GM21528 (cell line): ENCODE data around the gene HLA-DQA1.

Experiments used
- ATAC-seq: cut with Tn5 transposase; IDR thresholded peaks from one replicate; pipeline ENCODE4 v1.9.1; 2021; ENCODE audit warnings: mild to moderate bottlenecking, moderate library complexity; ENCODE audit not compliant: unreplicated experiment, low FRiP score

Gene HLA-DQA1

DNA sequence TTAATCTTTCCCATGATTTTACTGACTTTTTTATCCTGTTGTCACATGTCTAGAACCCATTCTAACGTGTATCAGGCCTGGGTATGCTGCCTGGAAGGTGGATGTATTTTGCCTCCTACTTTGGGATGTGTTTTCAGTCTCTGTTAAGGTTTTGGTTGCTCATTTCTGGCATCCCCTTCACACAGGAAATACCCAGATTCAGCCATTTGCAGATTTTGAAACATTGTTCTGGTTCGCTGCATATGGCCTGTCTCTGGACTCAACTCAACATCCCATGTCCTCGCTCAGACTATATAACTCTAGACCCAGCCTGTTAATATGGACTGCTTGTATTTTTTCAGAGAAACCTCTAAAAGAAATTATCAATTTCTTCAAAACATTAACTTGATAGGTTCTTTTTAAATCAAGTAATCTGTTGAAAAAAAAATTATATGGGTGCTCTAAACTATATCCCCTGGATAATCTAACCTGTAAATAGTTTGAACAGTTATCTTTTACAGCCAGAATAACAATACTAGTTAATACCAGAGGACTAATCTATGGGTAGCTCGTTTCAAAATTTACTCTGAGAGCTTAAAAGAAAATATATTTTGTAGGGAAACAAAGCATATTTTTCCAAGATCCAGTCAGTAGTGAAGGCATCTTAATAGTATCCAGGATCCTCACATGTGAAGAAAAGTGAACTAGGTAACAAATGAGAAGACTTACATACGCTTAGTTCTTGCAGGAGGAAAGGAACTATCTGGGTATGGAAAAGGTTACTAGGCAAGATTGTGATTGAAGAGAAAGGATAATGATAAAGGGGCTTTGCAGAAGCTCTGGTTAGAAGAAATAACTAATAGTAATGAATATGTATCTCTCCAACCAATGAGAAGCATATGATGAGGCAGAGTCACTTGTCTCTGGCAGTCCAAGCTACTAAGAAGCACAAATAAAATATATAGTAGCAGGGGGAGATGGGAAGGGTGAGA lies 52.6 kb downstream of the HLA-DQA1 start:
- no peak for ATAC-seq

DNA sequence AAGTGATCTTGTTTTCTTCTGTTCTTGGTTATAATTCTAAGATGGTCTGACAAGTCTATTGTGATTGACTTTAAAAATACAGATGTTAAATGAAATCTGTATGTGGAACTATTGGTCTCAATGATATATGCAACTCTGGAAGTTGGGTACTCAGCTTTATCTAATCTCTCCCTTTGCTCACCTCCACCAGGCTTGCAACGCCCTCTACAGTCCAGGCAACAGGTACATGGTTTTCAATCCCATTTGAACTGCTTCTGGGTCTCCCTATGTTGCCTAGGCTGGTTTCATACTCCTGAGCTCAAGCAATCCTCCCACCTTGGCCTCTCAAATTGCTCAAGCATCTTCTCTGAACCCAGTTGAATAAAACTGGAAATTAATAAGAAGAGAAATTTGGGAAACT lies 54.8 kb downstream of the HLA-DQA1 start:
- no peak for ATAC-seq
